Measurements from ENCODE around the gene SRC. TPM values are rescaled to one million over a fixed set of nuclear protein-coding genes. Genes with fewer than 3 reads are reported as not detected.

SRC gene
- polyA plus RNA-seq, 1 donor: 165 TPM

GRCh38 chr20:37383229-37383989 is 37.5 kb downstream of the SRC start:
- 97% methylated on average over 6 of the region's 25 CpGs for WGBS (ENCODE audit: insufficient coverage, low lambda C conversion rate)
- H3K27ac ChIP-seq (ENCODE audit: low read length): peak overlapping the region; percentile 93
- peaks cover 36% of the 10 kb centered on the region for H3K4me1 ChIP-seq (ENCODE audit: control insufficient read depth, insufficient read depth, low read length)
- H3K27me3 ChIP-seq (ENCODE audit: control insufficient read depth, insufficient read depth, low read length): no peaks in the 10 kb centered on the region
- H3K4me3 ChIP-seq (ENCODE audit: low read length): no peak overlapping the region
- H3K36me3 ChIP-seq (ENCODE audit: control insufficient read depth, insufficient read depth, low read length): peaks cover 58% of the 10 kb centered on the region
- H3K9me3 ChIP-seq (ENCODE audit: control insufficient read depth, low read depth, low read length): no peaks in the 10 kb centered on the region
- no peak for DNase-seq

DNA sequence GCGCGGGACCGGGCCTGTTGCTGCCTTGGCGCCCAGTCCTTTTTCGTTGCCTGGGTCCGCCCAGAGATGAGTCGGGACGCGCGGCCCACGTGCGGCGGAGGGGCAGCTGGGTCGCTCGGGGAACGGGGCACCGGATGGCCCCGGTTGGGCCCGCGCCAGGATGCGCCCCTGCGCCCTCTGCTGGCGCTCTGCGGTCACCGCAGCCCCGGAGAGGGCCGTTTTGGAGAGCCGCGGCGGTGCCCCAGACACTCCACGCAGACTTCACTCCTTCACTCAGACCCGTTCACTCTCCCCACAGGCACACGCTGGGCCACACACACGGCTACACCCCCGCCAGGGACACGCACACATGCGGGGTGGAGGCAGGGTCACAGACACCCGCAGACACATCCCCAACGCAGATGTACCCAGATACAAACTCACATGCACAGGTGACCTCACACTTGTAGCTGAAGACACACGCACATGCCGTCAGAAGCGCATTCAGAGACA is 38.8 kb downstream of the SRC start:
- Histone ChIP-seq H3K27ac (ENCODE audit: low read length) (no peak overlapping the region), H3K36me3 (ENCODE audit: control insufficient read depth, insufficient read depth, low read length) (peaks cover 69% of the 10 kb centered on the region), H3K4me1 (ENCODE audit: control insufficient read depth, insufficient read depth, low read length) (peaks cover 25% of the 10 kb centered on the region), H3K27me3 (ENCODE audit: control insufficient read depth, insufficient read depth, low read length) (no peaks in the 10 kb centered on the region), H3K9me3 (ENCODE audit: control insufficient read depth, low read depth, low read length) (no peaks in the 10 kb centered on the region), H3K4me3 (ENCODE audit: low read length) (no peak overlapping the region)
- no CpG with 5 or more reads among the region's 42 CpGs for WGBS (ENCODE audit: insufficient coverage, low lambda C conversion rate)
- DNase-seq: peak in 1 of 2 donors; percentile 67

DNA sequence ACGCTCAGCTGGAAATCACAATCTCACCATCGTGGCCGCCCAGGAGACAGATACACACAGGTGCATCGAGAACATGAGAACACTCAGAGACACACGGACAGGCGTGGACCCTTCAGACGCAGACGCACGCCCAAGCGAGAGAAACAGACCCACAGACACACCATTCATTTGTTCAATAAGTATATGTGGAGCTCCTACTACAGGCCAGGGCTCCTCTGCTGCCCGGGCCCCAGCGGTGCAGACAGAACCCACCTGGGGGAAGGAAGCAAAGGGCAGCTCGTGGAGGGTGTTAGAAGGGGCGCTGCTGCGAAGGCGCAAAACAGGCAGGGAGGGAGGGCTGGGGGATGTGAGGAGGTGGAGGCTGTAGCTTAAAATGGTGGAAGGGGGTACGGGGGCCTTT is 39.2 kb downstream of the SRC start:
- DNase-seq: no peak
- peaks cover 21% of the 10 kb centered on the region for H3K4me1 ChIP-seq (ENCODE audit: control insufficient read depth, insufficient read depth, low read length)

GRCh38 chr20:37385659-37386504 is 39.9 kb downstream of the SRC start:
- no peak overlapping the region for H3K4me3 ChIP-seq (ENCODE audit: low read length)
- H3K27me3 ChIP-seq (ENCODE audit: control insufficient read depth, insufficient read depth, low read length): no peaks in the 10 kb centered on the region
- no CpG with 5 or more reads among the region's 25 CpGs for WGBS (ENCODE audit: insufficient coverage, low lambda C conversion rate)
- H3K9me3 ChIP-seq (ENCODE audit: control insufficient read depth, low read depth, low read length): no peaks in the 10 kb centered on the region
- H3K4me1 ChIP-seq (ENCODE audit: control insufficient read depth, insufficient read depth, low read length): peaks cover 16% of the 10 kb centered on the region
- no peak overlapping the region for H3K27ac ChIP-seq (ENCODE audit: low read length)
- no peak for DNase-seq
- peaks cover 77% of the 10 kb centered on the region for H3K36me3 ChIP-seq (ENCODE audit: control insufficient read depth, insufficient read depth, low read length)

More for the DNA sequence above, 39.2 kb downstream of the SRC start:
- Histone ChIP-seq H3K27ac (ENCODE audit: low read length) (no peak overlapping the region), H3K4me3 (ENCODE audit: low read length) (no peak overlapping the region), H3K27me3 (ENCODE audit: control insufficient read depth, insufficient read depth, low read length) (no peaks in the 10 kb centered on the region), H3K9me3 (ENCODE audit: control insufficient read depth, low read depth, low read length) (no peaks in the 10 kb centered on the region), H3K36me3 (ENCODE audit: control insufficient read depth, insufficient read depth, low read length) (peaks cover 74% of the 10 kb centered on the region)
- WGBS (ENCODE audit: insufficient coverage, low lambda C conversion rate): no CpG with 5 or more reads among the region's 17 CpGs

GRCh38 chr20:37386505-37387251 is 40.7 kb downstream of the SRC start:
- Histone ChIP-seq H3K27ac (ENCODE audit: low read length) (no peak overlapping the region), H3K36me3 (ENCODE audit: control insufficient read depth, insufficient read depth, low read length) (peaks cover 78% of the 10 kb centered on the region), H3K27me3 (ENCODE audit: control insufficient read depth, insufficient read depth, low read length) (no peaks in the 10 kb centered on the region), H3K9me3 (ENCODE audit: control insufficient read depth, low read depth, low read length) (no peaks in the 10 kb centered on the region), H3K4me1 (ENCODE audit: control insufficient read depth, insufficient read depth, low read length) (peaks cover 8% of the 10 kb centered on the region), H3K4me3 (ENCODE audit: low read length) (no peak overlapping the region)
- DNase-seq: no peak
- 100% methylated on average over 1 of the region's 20 CpGs for WGBS (ENCODE audit: insufficient coverage, low lambda C conversion rate)

DNA sequence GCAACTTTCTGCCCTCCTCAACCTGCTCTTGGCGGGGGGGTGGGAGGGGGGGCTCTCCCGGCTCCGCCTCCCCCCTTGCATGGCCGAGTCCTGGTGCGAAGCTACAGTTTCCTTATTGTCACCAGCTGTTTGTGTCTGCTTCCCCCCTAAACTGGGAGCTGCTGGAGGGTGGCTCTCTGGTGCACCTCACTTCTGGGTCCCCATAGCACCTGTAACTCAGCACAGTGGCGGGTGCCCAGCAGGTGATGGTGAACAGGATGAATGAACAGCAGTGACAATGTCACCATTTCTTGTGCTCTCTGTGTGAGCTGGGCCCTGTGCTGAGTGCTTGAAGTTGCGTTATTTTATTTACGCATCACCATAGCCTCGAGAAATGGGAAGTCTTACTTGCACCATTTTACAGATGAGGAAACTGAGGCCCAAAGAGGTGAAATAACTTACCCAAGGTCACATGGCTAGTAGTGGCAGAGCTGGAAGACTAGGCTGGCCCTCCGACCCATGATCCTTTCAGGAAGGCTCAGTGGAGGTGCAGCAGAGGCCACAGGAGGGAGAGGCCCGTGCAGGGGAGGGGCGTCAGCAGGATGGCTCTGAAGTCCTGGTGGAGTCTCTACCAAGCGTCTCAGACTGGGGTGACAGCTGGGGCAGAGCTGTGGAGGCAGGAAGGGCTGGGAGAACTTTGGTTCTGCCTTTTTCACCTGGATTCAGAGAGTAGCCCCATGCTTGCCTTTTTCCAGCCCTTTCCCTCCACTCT is 41.8 kb downstream of the SRC start:
- DNase-seq: no peak
- WGBS (ENCODE audit: insufficient coverage, low lambda C conversion rate): no CpG with 5 or more reads among the region's 13 CpGs
- peaks cover 79% of the 10 kb centered on the region for H3K36me3 ChIP-seq (ENCODE audit: control insufficient read depth, insufficient read depth, low read length)

DNA sequence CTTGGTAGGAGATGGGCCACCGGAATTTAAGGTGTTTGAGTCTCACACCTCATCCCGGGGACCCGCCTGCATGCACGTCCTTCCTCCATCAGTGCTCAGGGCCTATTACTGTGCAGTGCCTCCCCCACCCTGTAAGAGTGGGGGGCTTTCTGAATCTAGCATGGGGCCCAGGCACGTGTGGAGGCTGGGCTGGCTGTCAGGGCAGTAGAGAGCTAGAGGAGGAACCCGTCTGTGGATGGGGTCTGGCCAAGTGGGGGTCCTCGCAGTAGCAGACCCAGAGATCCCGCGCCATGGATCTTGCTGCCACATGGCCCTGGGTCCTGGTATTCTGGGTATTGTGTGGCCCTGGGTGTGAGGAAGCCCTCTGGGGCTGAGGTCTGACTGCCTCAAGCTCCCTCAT is 42.9 kb downstream of the SRC start:
- Histone ChIP-seq H3K4me1 (ENCODE audit: control insufficient read depth, insufficient read depth, low read length) (peaks cover 2% of the 10 kb centered on the region), H3K36me3 (ENCODE audit: control insufficient read depth, insufficient read depth, low read length) (peaks cover 79% of the 10 kb centered on the region), H3K9me3 (ENCODE audit: control insufficient read depth, low read depth, low read length) (no peaks in the 10 kb centered on the region), H3K27me3 (ENCODE audit: control insufficient read depth, insufficient read depth, low read length) (no peaks in the 10 kb centered on the region), H3K27ac (ENCODE audit: low read length) (no peak overlapping the region), H3K4me3 (ENCODE audit: low read length) (no peak overlapping the region)
- no CpG with 5 or more reads among the region's 9 CpGs for WGBS (ENCODE audit: insufficient coverage, low lambda C conversion rate)
- DNase-seq: no peak

More for the DNA sequence above, 41.8 kb downstream of the SRC start:
- H3K27ac ChIP-seq (ENCODE audit: low read length): no peak overlapping the region
- no peaks in the 10 kb centered on the region for H3K27me3 ChIP-seq (ENCODE audit: control insufficient read depth, insufficient read depth, low read length)
- no peak overlapping the region for H3K4me3 ChIP-seq (ENCODE audit: low read length)
- no peaks in the 10 kb centered on the region for H3K9me3 ChIP-seq (ENCODE audit: control insufficient read depth, low read depth, low read length)
- peaks cover 2% of the 10 kb centered on the region for H3K4me1 ChIP-seq (ENCODE audit: control insufficient read depth, insufficient read depth, low read length)

DNA sequence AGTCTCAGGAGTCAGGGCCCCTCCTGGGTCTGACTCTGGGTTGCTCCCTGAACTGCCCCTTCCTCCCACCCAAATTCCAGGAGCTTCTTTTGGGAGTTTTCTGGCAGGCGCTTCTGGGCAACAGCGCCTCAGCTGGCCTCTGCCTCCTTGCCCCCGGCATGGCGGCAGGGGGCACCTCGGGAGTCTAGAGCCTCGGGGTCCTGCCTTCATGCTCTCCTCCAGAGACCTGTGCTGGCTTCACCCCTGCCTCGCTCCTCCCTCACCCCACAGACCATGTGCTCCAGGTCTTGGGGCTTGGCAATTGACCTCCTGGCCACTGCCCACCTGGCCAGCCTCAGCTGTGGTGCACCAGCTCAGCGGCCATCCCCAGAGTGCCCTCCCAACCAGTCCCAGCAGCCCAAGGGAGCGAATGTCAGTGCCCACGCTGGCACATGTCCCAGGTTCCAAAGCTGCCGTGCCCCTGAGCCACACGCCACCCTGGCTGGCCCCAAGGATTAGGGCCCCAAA is 43.4 kb downstream of the SRC start:
- Histone ChIP-seq H3K4me3 (ENCODE audit: low read length) (no peak overlapping the region), H3K9me3 (ENCODE audit: control insufficient read depth, low read depth, low read length) (no peaks in the 10 kb centered on the region), H3K4me1 (ENCODE audit: control insufficient read depth, insufficient read depth, low read length) (peaks cover 2% of the 10 kb centered on the region), H3K27ac (ENCODE audit: low read length) (no peak overlapping the region), H3K27me3 (ENCODE audit: control insufficient read depth, insufficient read depth, low read length) (no peaks in the 10 kb centered on the region), H3K36me3 (ENCODE audit: control insufficient read depth, insufficient read depth, low read length) (peaks cover 84% of the 10 kb centered on the region)
- WGBS (ENCODE audit: insufficient coverage, low lambda C conversion rate): no CpG with 5 or more reads among the region's 12 CpGs
- DNase-seq: no peak

DNA sequence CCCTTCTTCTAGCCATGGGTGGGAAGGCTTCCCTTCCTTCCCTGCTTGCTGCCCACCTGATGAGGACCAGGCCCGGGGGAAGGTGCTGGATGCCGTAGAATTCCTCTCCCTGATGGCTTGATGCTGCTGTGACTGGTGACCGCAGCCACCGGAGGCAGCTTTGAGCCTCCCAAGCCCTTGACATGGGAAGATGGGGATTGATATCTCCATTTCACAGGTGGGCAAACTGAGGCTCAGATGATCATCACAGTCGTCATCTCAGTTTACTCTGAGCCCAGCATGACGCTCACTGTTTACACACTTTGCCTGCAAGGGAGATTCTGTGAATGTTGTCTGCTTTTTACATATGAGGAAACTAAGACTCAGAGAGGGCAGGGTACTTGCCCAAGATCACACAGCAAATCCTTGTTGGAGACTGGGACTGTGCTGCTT is 43.9 kb downstream of the SRC start:
- no peaks in the 10 kb centered on the region for H3K9me3 ChIP-seq (ENCODE audit: control insufficient read depth, low read depth, low read length)
- no CpG with 5 or more reads among the region's 6 CpGs for WGBS (ENCODE audit: insufficient coverage, low lambda C conversion rate)
- no peak overlapping the region for H3K27ac ChIP-seq (ENCODE audit: low read length)
- peaks cover 2% of the 10 kb centered on the region for H3K4me1 ChIP-seq (ENCODE audit: control insufficient read depth, insufficient read depth, low read length)
- H3K4me3 ChIP-seq (ENCODE audit: low read length): no peak overlapping the region
- peaks cover 88% of the 10 kb centered on the region for H3K36me3 ChIP-seq (ENCODE audit: control insufficient read depth, insufficient read depth, low read length)
- no peaks in the 10 kb centered on the region for H3K27me3 ChIP-seq (ENCODE audit: control insufficient read depth, insufficient read depth, low read length)
- DNase-seq: no peak

All from large intestine (tissue), 3 donors.